Stomach (tissue), 9 donors: ENCODE data around the gene CFAP44. TPM values are rescaled to one million over a fixed set of nuclear protein-coding genes. Genes with fewer than 3 reads are reported as not detected.

Experiments
- DNase-seq, 2 donors: peaks; one replicate each; pipeline versions ENCODE4 v3.0.0 to v3.0.0-alpha.2; 2013 to 2019
- H3K27ac ChIP-seq, 5 donors: fragments of 200-600 bp in 4 of 5; sonication (generic) in 4 of 5; one replicate each; pipeline ENCODE4 v1.5.1; 2013 to 2019; ENCODE audit warnings: mild to moderate bottlenecking in 1 of 5, moderate library complexity in 1 of 5
- H3K27me3 ChIP-seq, 3 donors: fragments of 200-600 bp; sonication (generic); one replicate each; pipeline ENCODE4 v1.5.1; 2017 to 2019; ENCODE audit warnings: mixed run types in 1 of 3
- H3K36me3 ChIP-seq, 4 donors: fragments of 200-600 bp; sonication (generic); 1 replicate in 3 of 4; 2 replicates in 1 of 4; pipeline ENCODE4 v1.5.1; 2016 to 2019
- H3K4me1 ChIP-seq, 4 donors: fragments of 200-600 bp; sonication (generic); one replicate each; pipeline ENCODE4 v1.5.1; 2016 to 2019
- H3K4me3 ChIP-seq, 4 donors: fragments of 200-600 bp; sonication (generic) in 3 of 4; one replicate each; pipeline ENCODE4 v1.5.1; 2016 to 2019; ENCODE audit warnings: mild to moderate bottlenecking in 1 of 4
- H3K9me3 ChIP-seq, 4 donors: fragments of 200-600 bp; sonication (generic); one replicate each; pipeline ENCODE4 v1.5.1; 2016 to 2019
- CTCF ChIP-seq, 7 experiments: fragments of 450-650 bp in 4 of 7; fragments of 200-600 bp in 3 of 7; sonication (generic) in 3 of 7; IDR thresholded peaks; one replicate each; pipeline ENCODE4 v1.5.1; 2016 to 2019; ENCODE audit warnings: antibody characterized with exemption in 7 of 7, control low read depth in 2 of 7, mild to moderate bottlenecking in 1 of 7
- EP300 ChIP-seq: sonication (generic); formaldehyde crosslinking; IDR thresholded peaks from one replicate; pipeline ENCODE4 v1.6.1; 2017; ENCODE audit warnings: antibody characterized with exemption
- POLR2A ChIP-seq, 4 donors: fragments of 450-650 bp; IDR thresholded peaks; one replicate each; pipeline ENCODE4 v1.6.1; 2016; ENCODE audit warnings: antibody characterized with exemption in 4 of 4, control low read depth in 2 of 4, mild to moderate bottlenecking in 1 of 4, moderate library complexity in 1 of 4
- POLR2AphosphoS5 ChIP-seq, 3 donors: sonication (generic); formaldehyde crosslinking; IDR thresholded peaks; one replicate each; pipeline ENCODE4 v1.6.1; 2016; ENCODE audit warnings: antibody characterized with exemption in 3 of 3
- WGBS, 5 donors: extraction: QIAGEN DNeasy Blood & Tissue Kit in 3 of 5; methylation state at CpG; one replicate each; pipeline versions ENCODE4 v1.1.5 to v1.1.7; 2013 to 2018; 5-methylcytosine and 5-hydroxymethylcytosine counted together
- intact Hi-C: fragments of 100-400 bp; cut with DNase I; formaldehyde crosslinking; loops from one replicate; pipeline ENCODE4 v1.15.1; 2023; ENCODE audit warnings: low total_unique reads
- polyA plus RNA-seq, 3 donors: library from polyadenylated mRNA; stranded (reverse); fragments of 200-250 nt; gene quantifications; one replicate each; pipeline ENCODE4 v1.2.3, GENCODE V29; 2013
- total RNA-seq, 5 donors: library from RNA; depleted of rRNA; stranded (reverse); fragments of >200 nt; gene quantifications; one replicate each; pipeline versions ENCODE4 v1.1.0 to v1.2.3, GENCODE V29; 2014 to 2016
- donor health status: healthy with polysubstance abuse.
- donor health status: Bipolar disorder and iron deficiency.
- donor health status: healthy.

Gene CFAP44
- total and polyA plus RNA-seq, 8 donors = 1.4 to 33.6 (median 12.7) TPM

GRCh38 chr3:113455446-113455845 lies 14.2 kb upstream of the CFAP44 start:
- DNase-seq = no peak
- no peak overlapping the region for H3K27ac ChIP-seq
- H3K4me3 ChIP-seq = no peak overlapping the region
- no peaks in the 10 kb centered on the region for H3K27me3 ChIP-seq
- no peaks in the 10 kb centered on the region for H3K9me3 ChIP-seq
- no peaks in the 10 kb centered on the region for H3K4me1 ChIP-seq
- intact Hi-C loops = no loop called here
- no peak for TF ChIP-seq POLR2A (IDR thresholded peaks at IDR 0.05)
- peaks cover 5 to 86% (median 77%) of the 10 kb centered on the region in 4 donors for H3K36me3 ChIP-seq

- no peaks in the 10 kb centered on the region for H3K9me3 ChIP-seq
- TF ChIP-seq CTCF (IDR thresholded peaks at IDR 0.05) (no peak), POLR2AphosphoS5 (IDR thresholded peaks at IDR 0.05) (no peak), POLR2A (IDR thresholded peaks at IDR 0.05) (no peak), EP300 (no peak)
- peaks cover 2 to 85% (median 73%) of the 10 kb centered on the region in 4 donors for H3K36me3 ChIP-seq
- intact Hi-C loops = no loop called here
- no peak overlapping the region for H3K27ac ChIP-seq
- H3K4me3 ChIP-seq = no peak overlapping the region
- no peak for DNase-seq
- no peaks in the 10 kb centered on the region for H3K4me1 ChIP-seq
- H3K27me3 ChIP-seq = no peaks in the 10 kb centered on the region
- WGBS, 5 donors = 47 to 78% (median 60%) methylated on average over 3 of the region's 3 CpGs
Measured at GRCh38 chr3:113454630-113455029, 13.3 kb upstream of the CFAP44 start.

- intact Hi-C loops = no loop called here
- no peaks in the 10 kb centered on the region for H3K27me3 ChIP-seq
- no peak for TF ChIP-seq EP300
- TF ChIP-seq CTCF (IDR thresholded peaks at IDR 0.05) = no peak
- TF ChIP-seq POLR2AphosphoS5 (IDR thresholded peaks at IDR 0.05) = no peak
- TF ChIP-seq POLR2A (IDR thresholded peaks at IDR 0.05) = no peak
- no peak overlapping the region for H3K4me3 ChIP-seq
- peaks cover 2 to 84% (median 74%) of the 10 kb centered on the region in 4 donors for H3K36me3 ChIP-seq
- DNase-seq = no peak
- WGBS, 5 donors = 91 to 95% (median 92%) methylated on average over 6 of the region's 6 CpGs
- no peaks in the 10 kb centered on the region for H3K4me1 ChIP-seq
- no peak overlapping the region for H3K27ac ChIP-seq
- H3K9me3 ChIP-seq = no peaks in the 10 kb centered on the region
Measured at GRCh38 chr3:113454057-113454456, 12.8 kb upstream of the CFAP44 start.

GRCh38 chr3:113450911-113451310 lies 9.6 kb upstream of the CFAP44 start:
- intact Hi-C loops = no loop called here
- WGBS, 5 donors = 94 to 100% (median 97%) methylated on average over 1 of the region's 1 CpG
- Histone ChIP-seq H3K9me3 (no peaks in the 10 kb centered on the region), H3K27ac (no peak overlapping the region), H3K4me3 (no peak overlapping the region), H3K4me1 (no peaks in the 10 kb centered on the region), H3K36me3 (peaks cover 10 to 81% (median 68%) of the 10 kb centered on the region in 4 donors), H3K27me3 (no peaks in the 10 kb centered on the region)
- DNase-seq = no peak
- no peak for TF ChIP-seq CTCF (IDR thresholded peaks at IDR 0.05)
- TF ChIP-seq EP300 = no peak
- no peak for TF ChIP-seq POLR2A (IDR thresholded peaks at IDR 0.05)
- TF ChIP-seq POLR2AphosphoS5 (IDR thresholded peaks at IDR 0.05) = no peak

GRCh38 chr3:113439606-113440005 lies 1.7 kb downstream of the CFAP44 start:
- DNase-seq = peak in 1 of 2 donors; percentile 11
- intact Hi-C loops = no loop called here
- 89 to 94% (median 93%) methylated on average over 3 of the region's 3 CpGs for WGBS, 5 donors
- Histone ChIP-seq H3K27me3 (no peaks in the 10 kb centered on the region), H3K4me3 (no peak overlapping the region), H3K9me3 (no peaks in the 10 kb centered on the region), H3K36me3 (peaks cover 0 to 29% (median 0%) of the 10 kb centered on the region in 4 donors), H3K27ac (no peak overlapping the region), H3K4me1 (peaks cover 0 to 6% (median 2%) of the 10 kb centered on the region in 4 donors)
- TF ChIP-seq POLR2A (IDR thresholded peaks at IDR 0.05) (no peak), CTCF (IDR thresholded peaks at IDR 0.05) (no peak), EP300 (no peak), POLR2AphosphoS5 (IDR thresholded peaks at IDR 0.05) (no peak)
